Brain microvascular endothelial cell (primary cell): Measurements from ENCODE around the gene LRFN3.

Source experiments
- DNase-seq: peaks from one replicate; pipeline ENCODE4 v3.0.0-alpha.2; 2020
- H3K27ac ChIP-seq: fragments of 250-450 bp; sonication (Bioruptor Pico); 2 replicates; pipeline ENCODE4 v1.5.1; 2020; ENCODE audit warnings: mild to moderate bottlenecking, moderate library complexity
- H3K27me3 ChIP-seq: fragments of 250-450 bp; sonication (Bioruptor Pico); replicated peaks from 2 replicates; pipeline ENCODE4 v1.5.1; 2020; ENCODE audit warnings: mild to moderate bottlenecking
- H3K36me3 ChIP-seq: fragments of 250-450 bp; sonication (Bioruptor Pico); replicated peaks from 2 replicates; pipeline ENCODE4 v1.5.1; 2020; ENCODE audit warnings: mild to moderate bottlenecking
- H3K4me3 ChIP-seq: 2 replicates; pipeline ENCODE4 v1.5.1; 2011; ENCODE audit warnings: low read depth, mild to moderate bottlenecking, control low read depth, low read length, moderate library complexity
- CTCF ChIP-seq: IDR thresholded peaks from 2 replicates; pipeline ENCODE4 v1.5.1; 2011; ENCODE audit warnings: low read depth, mild to moderate bottlenecking, moderate library complexity, low read length, control low read depth, inconsistent platforms; ENCODE audit errors: missing control alignments
- in situ Hi-C: cut with HindIII; loops from 2 replicates; pipeline ENCODE4 v1.10.0; 2017; ENCODE audit warnings: low sequenced_read_pairs, low pct_ligation_motif_present

Gene LRFN3

GRCh38 chr19:35894342-35894741 lies 41.8 kb upstream of the LRFN3 start:
- H3K27ac ChIP-seq: no peak overlapping the region
- H3K36me3 ChIP-seq: peaks cover 25% of the 10 kb centered on the region
- TF ChIP-seq CTCF: no peak
- in situ Hi-C loops: no loop called here
- H3K27me3 ChIP-seq: no peaks in the 10 kb centered on the region
- H3K4me3 ChIP-seq: no peak overlapping the region
- no peak for DNase-seq

DNA sequence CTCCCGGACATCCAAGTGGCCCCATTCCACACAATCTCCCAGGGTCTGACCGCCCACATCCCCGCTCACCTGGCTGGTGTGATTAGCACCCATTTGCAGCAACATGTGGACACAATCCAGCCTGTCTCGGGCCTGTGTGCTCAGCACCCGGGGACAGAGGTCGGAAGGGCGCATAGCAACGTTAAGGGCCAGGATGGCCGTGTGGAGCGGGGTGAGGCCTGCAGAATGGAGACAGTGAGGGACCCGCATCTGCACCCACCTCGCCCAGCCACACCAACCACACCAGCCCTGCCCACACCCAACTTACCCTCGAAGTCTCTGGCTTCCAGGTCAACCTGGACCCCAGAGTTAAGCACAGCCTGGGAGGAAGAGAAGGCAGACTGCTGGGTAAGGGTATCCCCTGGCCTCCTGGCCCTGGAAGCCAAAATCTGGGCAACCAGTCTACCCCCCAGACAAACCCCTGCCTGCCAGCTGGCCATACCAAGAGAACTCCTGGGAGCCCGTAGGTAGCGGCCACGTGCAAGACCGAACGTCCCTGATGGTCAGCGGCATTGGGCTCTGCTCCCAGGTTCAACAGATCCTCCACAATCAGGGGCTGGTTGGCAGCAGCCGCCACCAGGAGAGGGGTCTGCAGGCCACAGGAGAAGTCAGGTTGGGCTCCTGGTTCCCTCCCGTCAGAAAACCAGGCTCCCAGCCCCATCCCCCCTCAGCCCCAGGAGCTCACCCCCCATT lies 40.1 kb upstream of the LRFN3 start:
- TF ChIP-seq CTCF: no peak
- no peak overlapping the region for H3K4me3 ChIP-seq
- DNase-seq: no peak
- H3K36me3 ChIP-seq: peaks cover 18% of the 10 kb centered on the region
- no peak overlapping the region for H3K27ac ChIP-seq
- H3K27me3 ChIP-seq: no peaks in the 10 kb centered on the region
- in situ Hi-C loops: no loop called here

- in situ Hi-C loops: no loop called here
- Histone ChIP-seq H3K27me3 (no peaks in the 10 kb centered on the region), H3K36me3 (peaks cover 18% of the 10 kb centered on the region), H3K4me3 (no peak overlapping the region), H3K27ac (no peak overlapping the region)
- DNase-seq: no peak
- TF ChIP-seq CTCF: no peak
Measured at GRCh38 chr19:35896643-35897040, 39.5 kb upstream of the LRFN3 start.

DNA sequence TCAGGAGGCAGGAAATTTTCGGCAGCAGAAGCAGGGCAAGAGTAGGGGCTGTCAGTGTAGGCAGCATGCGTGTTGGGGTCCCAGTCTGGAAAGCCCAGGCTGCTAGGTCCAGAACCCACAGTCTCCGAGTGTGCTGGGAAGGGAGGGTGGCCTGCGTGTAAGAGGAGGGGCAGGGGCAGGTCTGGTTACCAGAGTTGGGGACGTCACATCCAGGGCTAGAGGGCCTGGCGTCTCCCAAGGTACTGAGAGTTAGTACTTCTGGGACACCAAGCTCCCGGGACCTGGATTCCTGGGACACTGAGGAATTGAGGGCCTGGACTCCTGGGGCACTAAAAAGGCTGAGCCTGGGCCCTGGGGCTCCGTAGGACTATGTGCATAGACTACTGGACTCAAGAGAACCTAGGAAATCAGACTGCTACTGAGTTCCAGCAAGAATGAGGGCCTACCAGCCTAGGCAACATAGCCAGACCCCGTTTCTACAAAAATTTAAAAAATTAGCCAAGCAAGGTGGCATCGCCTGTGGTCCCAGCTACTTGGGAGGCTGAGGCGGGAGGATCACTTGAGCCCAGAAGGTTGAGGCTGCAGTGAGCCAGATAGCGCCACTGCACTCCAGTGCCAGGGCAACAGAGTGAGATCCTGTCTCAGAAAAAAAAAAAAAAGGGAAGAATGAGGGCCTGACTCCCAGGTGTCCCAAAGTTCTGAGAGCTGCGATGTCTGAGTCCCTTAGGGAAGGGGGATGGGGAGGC lies 38.3 kb upstream of the LRFN3 start:
- H3K36me3 ChIP-seq: peaks cover 17% of the 10 kb centered on the region
- no peaks in the 10 kb centered on the region for H3K27me3 ChIP-seq
- no peak for DNase-seq
- H3K4me3 ChIP-seq: peak overlapping the region; percentile 74
- in situ Hi-C loops: no loop called here
- H3K27ac ChIP-seq: no peak overlapping the region
- no peak for TF ChIP-seq CTCF

GRCh38 chr19:35898499-35898809 lies 37.7 kb upstream of the LRFN3 start:
- no peak for TF ChIP-seq CTCF
- H3K27ac ChIP-seq: no peak overlapping the region
- no peaks in the 10 kb centered on the region for H3K27me3 ChIP-seq
- H3K36me3 ChIP-seq: peaks cover 11% of the 10 kb centered on the region
- no peak for DNase-seq
- H3K4me3 ChIP-seq: peak overlapping the region; percentile 74
- in situ Hi-C loops: no loop called here
